Mesothelial cell of epicardium (in vitro differentiated cells): Measurements from ENCODE around the gene MOSPD2. TPM values are rescaled to one million over a fixed set of nuclear protein-coding genes. Genes with fewer than 3 reads are reported as not detected.

Experiments used
- DNase-seq, 2 experiments: peaks; one replicate each; pipeline ENCODE4 v3.0.0; 2021; ENCODE audit warnings: low spot score in 2 of 2; ENCODE audit not compliant: unreplicated experiment in 2 of 2
- H3K27ac Mint-ChIP-seq: 2 replicates; pipeline ENCODE4 v1.8.0; 2021; ENCODE audit warnings: mixed read lengths
- H3K27me3 Mint-ChIP-seq: 2 replicates; pipeline ENCODE4 v1.8.0; 2021; ENCODE audit warnings: low read depth, mixed read lengths
- H3K36me3 Mint-ChIP-seq: 2 replicates; pipeline ENCODE4 v1.8.0; 2021; ENCODE audit warnings: mixed read lengths
- H3K4me1 Mint-ChIP-seq: 2 replicates; pipeline ENCODE4 v1.8.0; 2021; ENCODE audit warnings: mixed read lengths
- H3K4me3 Mint-ChIP-seq: 2 replicates; pipeline ENCODE4 v1.8.0; 2021; ENCODE audit warnings: mild to moderate bottlenecking, moderate library complexity, mixed read lengths
- H3K9me3 Mint-ChIP-seq: 2 replicates; pipeline ENCODE4 v1.8.0; 2021; ENCODE audit warnings: mixed read lengths
- total RNA-seq: library from RNA; stranded (reverse); gene quantifications from 3 replicates; pipeline ENCODE4 v1.2.1, GENCODE V29; 2021
- TF ChIP-seq, protein P1 (sequence below): fragments of 200-600 bp; sonication (generic); IDR thresholded peaks from one replicate; pipeline ENCODE4 v1.5.0; 2021; ENCODE audit warnings: antibody characterized with exemption; ENCODE audit not compliant: unreplicated experiment

Gene MOSPD2
- total RNA-seq, 1 donor from 2014 or later, result 11.8 TPM

DNA sequence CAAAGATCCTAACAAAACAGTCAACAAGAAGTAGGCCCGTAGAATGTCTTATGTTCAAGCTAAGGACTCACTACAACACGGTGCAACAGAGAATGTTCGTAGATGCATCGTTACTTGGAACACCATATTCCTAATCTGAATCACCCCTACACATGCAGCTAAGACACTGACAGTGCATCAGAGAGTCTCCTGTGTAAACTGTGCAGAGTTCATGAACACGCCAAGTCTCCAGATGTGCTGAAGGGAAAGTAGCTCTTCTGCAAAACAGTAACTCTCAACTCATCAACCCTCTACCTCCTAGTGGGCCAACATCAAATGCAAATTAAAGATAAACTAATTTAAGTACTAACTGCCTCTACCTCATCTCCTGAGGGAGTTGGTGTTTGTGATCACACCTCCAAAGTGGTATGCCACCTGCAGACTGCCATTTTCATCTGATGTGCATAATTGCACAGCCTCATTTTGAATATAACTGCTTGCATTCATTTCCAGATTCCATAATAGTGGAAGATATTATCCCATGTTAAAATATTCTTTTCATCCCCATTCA, 73.5 kb downstream of the MOSPD2 start:
- Mint-ChIP-seq H3K9me3 (peaks cover 28% of the 10 kb centered on the region), H3K27me3 (no peaks in the 10 kb centered on the region), H3K4me3 (no peak overlapping the region), H3K4me1 (no peaks in the 10 kb centered on the region), H3K27ac (no peak overlapping the region), H3K36me3 (no peaks in the 10 kb centered on the region)
- no peak for DNase-seq
- TF ChIP-seq, protein P1, sequence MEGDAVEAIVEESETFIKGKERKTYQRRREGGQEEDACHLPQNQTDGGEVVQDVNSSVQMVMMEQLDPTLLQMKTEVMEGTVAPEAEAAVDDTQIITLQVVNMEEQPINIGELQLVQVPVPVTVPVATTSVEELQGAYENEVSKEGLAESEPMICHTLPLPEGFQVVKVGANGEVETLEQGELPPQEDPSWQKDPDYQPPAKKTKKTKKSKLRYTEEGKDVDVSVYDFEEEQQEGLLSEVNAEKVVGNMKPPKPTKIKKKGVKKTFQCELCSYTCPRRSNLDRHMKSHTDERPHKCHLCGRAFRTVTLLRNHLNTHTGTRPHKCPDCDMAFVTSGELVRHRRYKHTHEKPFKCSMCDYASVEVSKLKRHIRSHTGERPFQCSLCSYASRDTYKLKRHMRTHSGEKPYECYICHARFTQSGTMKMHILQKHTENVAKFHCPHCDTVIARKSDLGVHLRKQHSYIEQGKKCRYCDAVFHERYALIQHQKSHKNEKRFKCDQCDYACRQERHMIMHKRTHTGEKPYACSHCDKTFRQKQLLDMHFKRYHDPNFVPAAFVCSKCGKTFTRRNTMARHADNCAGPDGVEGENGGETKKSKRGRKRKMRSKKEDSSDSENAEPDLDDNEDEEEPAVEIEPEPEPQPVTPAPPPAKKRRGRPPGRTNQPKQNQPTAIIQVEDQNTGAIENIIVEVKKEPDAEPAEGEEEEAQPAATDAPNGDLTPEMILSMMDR, result no peak

DNA sequence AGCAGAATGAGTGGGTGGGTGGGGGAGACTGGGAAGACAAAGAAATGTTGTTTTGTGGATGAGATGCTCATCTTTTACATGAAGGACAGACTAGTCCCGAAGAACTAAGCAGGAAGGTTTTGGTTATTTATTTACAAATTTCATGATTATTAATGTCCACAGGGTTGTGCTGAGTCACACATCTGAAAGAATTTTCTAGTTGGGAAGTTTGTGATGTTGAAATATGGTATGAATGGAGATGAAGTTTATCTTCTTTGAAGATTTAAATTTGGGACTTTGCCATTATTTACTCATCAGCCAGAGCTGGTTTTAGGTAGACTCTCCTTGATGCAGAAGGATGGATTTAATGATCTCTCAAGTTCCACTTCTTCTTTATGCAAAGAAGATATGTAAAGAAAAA, 75.5 kb downstream of the MOSPD2 start:
- no peak overlapping the region for H3K27ac Mint-ChIP-seq
- H3K4me3 Mint-ChIP-seq, result no peak overlapping the region
- TF ChIP-seq, protein P1, result no peak
- no peaks in the 10 kb centered on the region for H3K27me3 Mint-ChIP-seq
- peaks cover 26% of the 10 kb centered on the region for H3K9me3 Mint-ChIP-seq
- no peaks in the 10 kb centered on the region for H3K36me3 Mint-ChIP-seq
- no peak for DNase-seq
- H3K4me1 Mint-ChIP-seq, result no peaks in the 10 kb centered on the region

DNA sequence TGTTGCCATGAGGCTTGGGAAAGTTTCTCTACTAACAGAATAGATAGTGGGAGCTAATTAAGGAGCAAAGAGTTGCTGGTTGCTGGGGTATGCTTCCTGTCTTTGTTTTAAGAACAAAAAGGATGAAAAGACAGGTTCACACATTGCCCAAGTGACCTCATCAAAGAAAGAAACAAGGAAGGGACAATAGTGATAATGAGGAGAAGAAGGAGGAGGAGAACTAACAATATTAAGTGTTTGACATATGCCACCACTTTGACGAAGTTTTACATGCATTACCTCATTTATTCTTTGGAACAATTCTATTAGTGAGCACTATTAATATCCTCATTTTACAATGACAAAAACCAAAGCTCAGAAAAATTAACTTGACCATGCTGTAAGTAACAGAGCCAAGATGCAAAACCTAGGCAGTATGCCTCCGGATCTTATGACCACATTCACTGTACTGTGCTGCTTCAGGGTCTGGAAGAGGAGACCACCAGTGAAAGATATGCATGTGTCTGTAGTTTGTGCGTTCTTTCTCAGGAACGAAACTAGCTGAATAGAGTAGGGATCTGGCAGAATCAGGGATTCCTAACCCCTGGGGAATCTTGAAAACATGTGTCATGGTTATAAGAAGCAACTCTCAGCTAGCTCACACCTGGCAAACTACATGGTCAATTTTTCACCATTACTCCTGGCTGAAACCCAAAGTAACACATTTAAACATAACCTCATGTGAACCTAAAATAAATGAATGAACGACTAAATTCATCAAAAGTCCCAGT, 83.8 kb downstream of the MOSPD2 start:
- Mint-ChIP-seq H3K36me3 (peaks cover 3% of the 10 kb centered on the region), H3K27ac (no peak overlapping the region), H3K4me3 (no peak overlapping the region), H3K9me3 (peaks cover 36% of the 10 kb centered on the region), H3K4me1 (no peaks in the 10 kb centered on the region), H3K27me3 (no peaks in the 10 kb centered on the region)
- no peak for DNase-seq
- TF ChIP-seq, protein P1, result no peak

DNA sequence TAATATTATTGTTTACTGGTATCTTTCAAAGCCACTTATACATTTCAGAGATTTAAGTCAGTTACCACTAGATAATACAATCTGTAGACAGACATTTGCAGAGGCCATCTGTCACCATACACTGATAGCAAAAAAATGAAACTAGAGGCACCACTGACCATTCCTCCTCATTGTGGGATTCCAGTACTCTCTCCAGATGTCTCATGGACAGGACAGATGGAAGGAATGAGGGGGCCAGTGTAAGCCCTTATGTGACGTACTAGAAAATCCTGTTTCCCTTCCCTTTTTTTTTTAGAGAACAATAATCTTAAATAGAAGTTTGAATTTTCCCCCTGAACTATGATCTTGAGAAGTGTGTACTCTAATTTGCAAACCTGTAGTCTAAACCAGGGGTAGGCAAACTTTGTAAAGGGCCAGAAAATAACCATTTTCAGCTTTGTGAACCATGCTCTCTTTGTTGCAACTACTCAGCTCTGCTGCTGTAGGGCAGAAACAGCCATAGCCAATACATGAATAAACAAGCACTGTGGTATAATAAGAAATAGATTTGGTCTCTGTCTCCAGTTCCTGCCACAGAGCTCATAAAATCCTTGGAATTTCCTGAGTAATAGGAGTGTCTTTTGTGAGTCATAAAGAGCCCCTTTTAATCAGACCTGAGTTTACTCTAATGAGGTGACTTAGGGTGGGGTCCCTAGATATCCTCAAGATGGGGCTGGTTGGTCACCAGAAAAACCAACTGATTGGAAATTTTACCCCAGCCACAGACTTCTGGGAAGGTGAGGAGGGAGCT, 90.4 kb downstream of the MOSPD2 start:
- Mint-ChIP-seq H3K9me3 (peaks cover 30% of the 10 kb centered on the region), H3K4me1 (peaks cover 6% of the 10 kb centered on the region), H3K36me3 (no peaks in the 10 kb centered on the region), H3K27ac (peak overlapping the region; percentile 64), H3K4me3 (no peak overlapping the region), H3K27me3 (no peaks in the 10 kb centered on the region)
- no peak for DNase-seq
- TF ChIP-seq, protein P1, result no peak

DNA sequence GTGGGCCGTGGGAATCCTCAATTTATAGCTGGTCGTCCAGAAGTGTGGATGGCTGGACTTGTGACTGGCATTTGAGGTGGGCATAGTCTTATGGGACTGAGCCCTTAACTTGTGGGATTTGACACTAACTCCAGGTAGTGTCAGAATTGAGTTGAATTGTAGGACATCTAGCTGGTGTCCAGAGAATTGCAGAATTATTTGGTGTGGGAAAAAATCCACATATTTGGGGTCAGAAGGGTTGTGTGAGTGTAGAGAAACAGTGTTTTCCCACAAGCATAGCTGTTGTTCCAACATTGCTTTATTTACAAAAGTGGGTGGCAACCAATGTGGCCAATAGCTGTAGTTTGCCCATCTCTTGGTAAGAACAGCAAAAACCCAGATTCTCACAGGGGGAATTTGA, 91.3 kb downstream of the MOSPD2 start:
- no peaks in the 10 kb centered on the region for H3K36me3 Mint-ChIP-seq
- no peaks in the 10 kb centered on the region for H3K27me3 Mint-ChIP-seq
- peaks cover 6% of the 10 kb centered on the region for H3K4me1 Mint-ChIP-seq
- H3K4me3 Mint-ChIP-seq, result no peak overlapping the region
- peak overlapping the region; percentile 61 for H3K27ac Mint-ChIP-seq
- TF ChIP-seq, protein P1, result no peak
- DNase-seq, result no peak
- H3K9me3 Mint-ChIP-seq, result peaks cover 31% of the 10 kb centered on the region

Other genes with a start within 250 kb of the MOSPD2 start
- gene FANCB, start 352 bp upstream of the MOSPD2 start, total RNA-seq, result 6.0 to 7.6 TPM (median 6.2 TPM) in 3 replicates